ENCODE data around the gene CNOT3.

- TF ChIP-seq YY1 (IDR thresholded peaks at IDR 0.05; ENCODE audit: insufficient read depth, insufficient read length): no peak
- TF ChIP-seq ZNF274 (IDR thresholded peaks at IDR 0.05; ENCODE audit: low read depth, low read length): no peak
- no peak for TF ChIP-seq SUZ12 (IDR thresholded peaks at IDR 0.05; ENCODE audit: extremely low read depth, insufficient read depth, insufficient read length)
These were observed 481 bp upstream of the CNOT3 start for GRCh38 chr19:54136864-54137698.

Measured in NT2/D1 (cell line).